ENCODE data around the gene FLYWCH2. TPM values are rescaled to one million over a fixed set of nuclear protein-coding genes. Genes with fewer than 3 reads are reported as not detected.

FLYWCH2 gene
- total and polyA plus RNA-seq, 9 of the 15 experiments (the other 6 are each of a cell fraction or from before 2014, with no cell fraction given), result 0.70 to 55.5 (median 7.6) TPM

GRCh38 chr16:2835638-2836493 is 47.1 kb upstream of the FLYWCH2 start (continued):
- no peak for TF ChIP-seq MNT (conservative IDR thresholded peaks at IDR 0.05)
- TF ChIP-seq ZNF668 (CRISPR knock-in tag; IDR thresholded peaks at IDR 0.05), result no peak
- no peak for TF ChIP-seq GATA2 (CRISPR knock-in tag; IDR thresholded peaks at IDR 0.05)
- no peak for TF ChIP-seq ARID4B (CRISPR knock-in tag; IDR thresholded peaks at IDR 0.05)
- 0 out of 2 replicates have a peak, but pooled peaks have one; percentile 14 for TF ChIP-seq VEZF1 (CRISPR knock-in tag; IDR thresholded peaks at IDR 0.05)
- TF ChIP-seq GABPB1 (CRISPR knock-in tag; IDR thresholded peaks at IDR 0.05), result no peak
- TF ChIP-seq PTRF (tag; IDR thresholded peaks at IDR 0.05), result no peak
- TF ChIP-seq ZBTB26 (CRISPR knock-in tag; IDR thresholded peaks at IDR 0.05), result no peak
- TF ChIP-seq ZNF511 (CRISPR knock-in tag; IDR thresholded peaks at IDR 0.05), result no peak
- no peak for TF ChIP-seq RBM14 (IDR thresholded peaks at IDR 0.05; ENCODE audit: borderline replicate concordance, insufficient read depth, low read depth, low read length)
- no peak for TF ChIP-seq SMAD4 (CRISPR knock-in tag; conservative IDR thresholded peaks at IDR 0.05)
- peak; percentile 50; the same call in 1 of the 2 replicates for TF ChIP-seq JUND (IDR thresholded peaks at IDR 0.05; ENCODE audit: borderline replicate concordance, low read depth, low read length)
- TF ChIP-seq JUND (tag; IDR thresholded peaks at IDR 0.05; ENCODE audit: borderline replicate concordance, low read depth, low read length), result no peak
- TF ChIP-seq KLF16 (IDR thresholded peaks at IDR 0.05), result no peak
- TF ChIP-seq ZNF551 (CRISPR knock-in tag; IDR thresholded peaks at IDR 0.05), result no peak
